Endothelial cell of umbilical vein (primary cell): ENCODE measurements around the gene PLXNA1. TPM values are rescaled to one million over a fixed set of nuclear protein-coding genes. Genes with fewer than 3 reads are reported as not detected.

Source experiments
- BruUV-seq: library from RNA; stranded (reverse); fragments of 400-500 nt; replicated peaks from 2 replicates; lab custom pipeline; 2021; lab: Mats Ljungman, UMichigan
- CTCF ChIA-PET: fragments of 300-600, 350-600 bp; sonication (Branson Sonifier 250); formaldehyde crosslinking; loops from one replicate; lab custom pipeline; 2021; ENCODE audit warnings: antibody characterized with exemption, inconsistent platforms; lab: Charles Lee
- POLR2A ChIA-PET: fragments of 300-600, 350-600 bp; sonication (Branson Sonifier 250); formaldehyde crosslinking; loops from one replicate; lab custom pipeline; 2021; ENCODE audit warnings: antibody characterized with exemption, inconsistent platforms; lab: Charles Lee
- DNase-seq: peaks from one replicate; pipeline ENCODE4 v3.0.0-alpha.2; 2011; ENCODE audit warnings: low read depth, low spot score
- FAIRE-seq: peaks from 2 replicates; lab custom pipeline; 2011; peaks lifted over from hg19 to GRCh38; lab: Jason Lieb, UNC
- H2AFZ ChIP-seq: 2 replicates; pipeline ENCODE4 v1.6.0; 2012; ENCODE audit warnings: low read depth, low read length, control low read depth, inconsistent platforms
- H3K27ac ChIP-seq: 2 replicates; pipeline ENCODE4 v1.5.1; 2011; ENCODE audit warnings: low read depth, mild to moderate bottlenecking, control low read depth, low read length, moderate library complexity; ENCODE audit not compliant: insufficient read depth
- H3K27me3 ChIP-seq, 2 experiments: 2 replicates each; pipeline versions ENCODE4 v1.6.0 to v1.6.1; 2011; ENCODE audit warnings: low read length in 2 of 2, mixed read lengths in 1 of 2; ENCODE audit not compliant: control insufficient read depth in 2 of 2, insufficient read depth in 2 of 2
- H3K36me3 ChIP-seq, 2 experiments: 2 replicates in 1 of 2; 3 replicates in 1 of 2; pipeline ENCODE4 v1.5.1; 2011; ENCODE audit warnings: low read length in 2 of 2, mild to moderate bottlenecking in 1 of 2, moderate library complexity in 1 of 2; ENCODE audit not compliant: control insufficient read depth in 2 of 2, insufficient read depth in 2 of 2; ENCODE audit errors: extremely low read depth in 1 of 2
- H3K4me1 ChIP-seq: 3 replicates; pipeline ENCODE4 v1.5.1; 2011; ENCODE audit warnings: mild to moderate bottlenecking, low read length; ENCODE audit not compliant: control insufficient read depth, insufficient read depth; ENCODE audit errors: extremely low read depth
- H3K4me2 ChIP-seq: 2 replicates; pipeline ENCODE4 v1.6.1; 2011; ENCODE audit warnings: low read length, control low read depth, mixed read lengths; ENCODE audit not compliant: insufficient read depth
- H3K4me3 ChIP-seq, 3 experiments: fragments of 200-600 bp in 1 of 3; sonication (generic), shearing (Covaris generic) in 1 of 3; replicated peaks in 1 of 3; 2 replicates each; pipeline ENCODE4 v1.5.1; 2011 to 2016; ENCODE audit warnings: control low read depth in 3 of 3, low read length in 3 of 3, mild to moderate bottlenecking in 2 of 3, inconsistent platforms in 1 of 3, low read depth in 1 of 3, moderate library complexity in 1 of 3; ENCODE audit not compliant: insufficient read depth in 1 of 3
- H3K79me2 ChIP-seq: 2 replicates; pipeline ENCODE4 v1.6.0; 2012; ENCODE audit warnings: low read length, inconsistent platforms; ENCODE audit not compliant: control insufficient read depth, insufficient read depth
- H3K9ac ChIP-seq: replicated peaks from 2 replicates; pipeline ENCODE3; 2011; ENCODE audit warnings: low read length, control low read depth; ENCODE audit not compliant: insufficient read depth; ENCODE audit errors: extremely low read depth
- H3K9me1 ChIP-seq: replicated peaks from 3 replicates; pipeline ENCODE4 v1.6.0; 2011; ENCODE audit warnings: mild to moderate bottlenecking, low read length; ENCODE audit not compliant: control insufficient read depth, insufficient read depth; ENCODE audit errors: extremely low read depth
- H3K9me3 ChIP-seq: replicated peaks from 2 replicates; pipeline ENCODE4 v1.5.1; 2012; ENCODE audit warnings: low read length, inconsistent platforms; ENCODE audit not compliant: control insufficient read depth, insufficient read depth
- H4K20me1 ChIP-seq: replicated peaks from 2 replicates; pipeline ENCODE3; 2011; ENCODE audit warnings: mild to moderate bottlenecking, low read length; ENCODE audit not compliant: control insufficient read depth, insufficient read depth; ENCODE audit errors: extremely low read depth
- CTCF ChIP-seq, 2 donors: IDR thresholded peaks; 1 replicate in 1 of 2; 2 replicates in 1 of 2; pipeline ENCODE4 v1.5.1; 2011; ENCODE audit warnings: low read length in 2 of 2, mild to moderate bottlenecking in 2 of 2, moderate library complexity in 2 of 2, control low read depth in 1 of 2, inconsistent platforms in 1 of 2, low read depth in 1 of 2; ENCODE audit not compliant: insufficient read depth in 1 of 2; ENCODE audit errors: extremely low read depth in 1 of 2
- EZH2 ChIP-seq: IDR thresholded peaks from 2 replicates; pipeline ENCODE4 v1.6.1; 2012; ENCODE audit warnings: borderline replicate concordance, low read depth, mild to moderate bottlenecking, moderate library complexity, low read length, inconsistent platforms; ENCODE audit not compliant: severe bottlenecking
- FOS ChIP-seq: IDR thresholded peaks from 2 replicates; pipeline ENCODE4 v1.6.1; 2011; ENCODE audit warnings: mild to moderate bottlenecking, low read length, moderate library complexity, borderline replicate concordance; ENCODE audit not compliant: insufficient read depth
- GATA2 ChIP-seq: IDR thresholded peaks from 2 replicates; pipeline ENCODE4 v1.7.0; 2011; ENCODE audit warnings: low read depth, mild to moderate bottlenecking, moderate library complexity, mixed read lengths, low read length; ENCODE audit not compliant: insufficient read length, insufficient read depth
- JUN ChIP-seq: IDR thresholded peaks from 2 replicates; pipeline ENCODE4 v1.6.1; 2011; ENCODE audit warnings: borderline replicate concordance, low read depth; ENCODE audit not compliant: insufficient read length, insufficient read depth
- MAX ChIP-seq: IDR thresholded peaks from 2 replicates; pipeline ENCODE4 v1.6.1; 2011; ENCODE audit not compliant: insufficient read depth, insufficient read length
- MYC ChIP-seq: IDR thresholded peaks from one replicate; pipeline ENCODE4 v1.6.1; 2011; ENCODE audit warnings: mild to moderate bottlenecking, low read depth, low read length
- POLR2A ChIP-seq: IDR thresholded peaks from 2 replicates; pipeline ENCODE4 v1.6.1; 2012; ENCODE audit warnings: low read depth, mild to moderate bottlenecking, control low read depth, low read length
- POLR2AphosphoS5 ChIP-seq: IDR thresholded peaks from 2 replicates; pipeline ENCODE4 v1.6.1; 2012; ENCODE audit warnings: low read depth, mild to moderate bottlenecking, control low read depth, low read length, moderate library complexity; ENCODE audit not compliant: insufficient read depth
- dilution Hi-C: fragments of 300-500 bp; cut with MboI; formaldehyde crosslinking; loops from one replicate; pipeline ENCODE4 v1.15.0; 2019; ENCODE audit warnings: low sequenced_read_pairs; ENCODE audit not compliant: extremely low pct_ligation_motif_present
- intact Hi-C: fragments of 100-400 bp; cut with micrococcal nuclease; formaldehyde crosslinking; loops from one replicate; pipeline ENCODE4 v1.10.0; 2022
- polyA plus RNA-seq, 4 experiments: library from polyadenylated mRNA; depleted of rRNA in 3 of 4; stranded (reverse) in 3 of 4; unstranded in 1 of 4; fragments of >200 nt; gene quantifications; 2 replicates each; pipeline versions ENCODE4 v1.2.1 to v1.2.3, GENCODE V29; 2011 to 2012; ENCODE audit warnings: missing spikeins in 1 of 4
- total RNA-seq: library from RNA; stranded (reverse); gene quantifications from 2 replicates; pipeline ENCODE4 v1.2.3, GENCODE V29; 2021

PLXNA1 gene
- total and polyA plus RNA-seq, 2 donors (not counting 3 experiments of a cell fraction or from before 2014, with no cell fraction given): 14.1 to 18.4 TPM

- Histone ChIP-seq H2AFZ (peak overlapping the region; percentile 30), H3K9ac (peak overlapping the region; percentile 15), H3K9me3 (no peaks in the 10 kb centered on the region), H3K27ac (no peak overlapping the region), H3K27me3 (peaks cover 3 to 21% of the 10 kb centered on the region in 2 experiments), H3K36me3 (no peaks in the 10 kb centered on the region), H3K79me2 (no peaks in the 10 kb centered on the region), H3K4me2 (peak overlapping the region; percentile 62), H3K4me3 (peak overlapping the region; percentile 34 to 51 (median 51)), H3K9me1 (no peaks in the 10 kb centered on the region), H3K4me1 (peaks cover 13% of the 10 kb centered on the region), H4K20me1 (no peaks in the 10 kb centered on the region)
- ChIA-PET POLR2A (no interaction called here), CTCF (interaction anchor here (1.0 to 3.2 kb wide), 5 partner anchors 13 to 230 kb away, joined by 3 to 9 read pairs (median 5); no protein-coding TSS in a partner anchor)
- no peak for TF ChIP-seq MYC
- TF ChIP-seq MAX: no peak
- no peak for TF ChIP-seq POLR2AphosphoS5
- no peak for TF ChIP-seq GATA2
- no peak for TF ChIP-seq EZH2
- no peak for TF ChIP-seq FOS
- no peak for TF ChIP-seq CTCF (IDR thresholded peaks at IDR 0.05; ENCODE audit: extremely low read depth in 1 of 2, insufficient read depth in 1 of 2, low read depth in 1 of 2, low read length in 2 of 2)
- no peak for TF ChIP-seq POLR2A
- TF ChIP-seq JUN: no peak
- peak; percentile 31 for FAIRE-seq
- no TSS peak for BruUV-seq
- DNase-seq: no peak
- intact Hi-C loops: no loop called here
- dilution Hi-C loops: no loop called here
Observed at GRCh38 chr3:126983653-126984390, 907 bp downstream of the PLXNA1 start.
